NCI-H2107 treated with DMSO at 0.1 percent for 48 hours (cell line): ENCODE measurements around the gene FREM2.

Experiments used
- DNase-seq: peaks from one replicate; lab custom pipeline; 2025; ENCODE audit not compliant: unreplicated experiment; lab: John Stamatoyannopoulos, UW

Gene FREM2

DNA sequence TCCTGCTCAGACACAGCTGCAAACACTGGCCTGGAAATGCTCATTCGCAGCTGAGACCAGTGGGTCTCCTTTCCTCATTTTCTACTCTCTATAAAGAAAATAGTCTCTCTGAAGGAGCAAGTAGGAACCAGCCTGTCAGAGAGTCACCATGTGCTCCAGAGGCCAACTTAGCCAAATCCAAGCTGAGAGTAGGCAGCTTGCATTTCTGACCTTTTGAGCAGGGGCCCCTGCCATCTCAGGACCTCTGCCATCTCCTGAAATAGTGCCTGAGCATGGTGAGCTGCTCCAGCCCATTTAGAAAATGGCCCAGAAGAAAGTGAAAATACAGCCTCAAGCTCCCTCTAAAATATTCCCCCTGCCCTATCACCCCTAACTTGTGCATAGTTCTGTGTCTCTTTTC lies 208.2 kb downstream of the FREM2 start:
- DNase-seq = no peak

DNA sequence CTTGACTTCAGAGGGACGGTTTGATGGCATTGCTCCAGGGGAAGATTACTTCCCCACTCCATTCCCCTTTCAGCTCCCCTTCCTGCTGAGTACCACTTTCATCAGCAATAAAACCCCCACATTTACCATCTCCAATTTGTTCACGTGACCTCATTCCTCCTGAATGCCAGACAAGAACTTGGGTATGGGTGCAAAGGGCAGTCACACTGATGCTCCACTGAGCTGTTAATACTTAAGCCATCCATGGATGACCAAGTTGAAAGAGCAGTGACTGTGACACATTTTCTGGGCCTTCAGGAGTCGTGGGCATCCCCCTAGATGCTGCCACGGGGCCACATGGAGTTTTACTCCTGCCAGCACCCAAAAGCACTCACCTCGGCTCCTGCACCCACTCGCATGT lies 210.6 kb downstream of the FREM2 start:
- DNase-seq = no peak

DNA sequence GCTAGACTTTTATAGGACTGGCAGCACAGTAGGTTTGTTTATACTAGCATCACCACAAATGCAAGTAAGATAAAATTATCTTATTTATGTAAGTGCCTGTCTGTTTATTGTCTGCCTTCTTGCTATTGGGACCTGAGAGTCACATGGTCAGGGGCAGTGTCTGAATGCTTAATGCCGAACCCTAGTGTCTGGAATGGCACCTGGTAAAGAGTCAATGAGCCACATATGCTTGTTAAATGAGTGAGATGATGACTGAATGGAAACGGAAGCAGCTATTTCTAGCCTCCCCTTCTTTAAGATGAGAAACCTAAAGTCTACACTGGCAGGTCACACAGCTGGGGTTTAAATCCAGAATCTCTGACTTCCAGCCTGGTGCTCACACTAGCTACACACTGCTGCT lies 211.6 kb downstream of the FREM2 start:
- DNase-seq = no peak

DNA sequence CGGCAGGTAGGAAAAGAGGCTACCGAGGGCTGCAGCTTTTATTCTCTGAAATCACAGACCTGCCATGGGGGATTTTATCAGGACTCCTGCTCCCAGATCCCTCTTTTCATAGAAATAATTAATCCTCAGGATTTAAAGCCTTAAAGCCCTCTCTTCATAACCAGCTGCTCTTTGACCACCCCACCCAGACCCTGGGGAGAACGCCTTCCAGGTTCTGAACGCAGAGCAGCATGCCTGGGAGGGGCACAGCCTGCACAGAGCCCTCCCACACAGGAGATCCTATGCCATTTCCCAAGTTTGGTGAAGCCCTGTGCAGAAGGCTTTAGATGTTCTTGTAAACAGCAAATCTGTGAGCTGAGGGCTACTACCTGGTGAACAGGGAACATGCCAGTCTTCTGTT lies 212.7 kb downstream of the FREM2 start:
- no peak for DNase-seq

DNA sequence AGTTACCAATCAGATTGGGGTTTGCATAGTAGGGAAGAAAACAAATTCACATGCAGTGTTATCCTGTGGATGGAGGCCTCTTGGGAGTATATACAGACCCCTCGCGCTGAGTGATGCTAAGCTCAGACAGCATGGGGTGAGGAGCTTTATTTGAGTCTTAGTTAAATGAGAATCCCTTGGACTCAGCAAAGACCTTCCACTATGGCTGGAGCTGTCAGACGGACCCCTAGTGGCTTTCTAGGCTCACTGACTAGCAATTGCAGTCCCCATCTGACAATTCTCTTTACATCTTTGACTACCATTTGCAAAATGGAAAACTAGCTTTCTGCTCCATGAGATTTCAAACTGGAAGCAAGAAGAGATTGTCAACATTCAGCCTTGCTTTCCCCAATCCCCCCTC lies 213.3 kb downstream of the FREM2 start:
- no peak for DNase-seq

DNA sequence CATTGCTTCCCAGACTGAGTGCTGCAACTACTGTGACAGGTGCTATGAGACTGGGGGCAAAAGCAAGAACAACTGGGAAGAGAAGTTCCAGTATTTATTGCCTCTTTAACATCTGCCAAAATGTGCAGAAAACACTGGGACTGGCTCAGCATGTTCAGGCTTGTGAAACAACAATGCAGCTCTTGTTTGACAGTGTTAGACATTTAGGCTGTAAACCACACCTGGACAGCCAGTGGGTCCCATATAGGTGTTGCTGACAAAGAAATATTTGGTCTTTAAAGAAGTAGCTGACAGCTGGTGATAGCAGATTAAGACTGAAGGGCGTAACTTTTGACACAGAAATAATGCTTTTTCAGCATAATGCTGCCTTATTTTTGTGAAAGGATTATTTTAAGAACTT lies 215.7 kb downstream of the FREM2 start:
- no peak for DNase-seq

DNA sequence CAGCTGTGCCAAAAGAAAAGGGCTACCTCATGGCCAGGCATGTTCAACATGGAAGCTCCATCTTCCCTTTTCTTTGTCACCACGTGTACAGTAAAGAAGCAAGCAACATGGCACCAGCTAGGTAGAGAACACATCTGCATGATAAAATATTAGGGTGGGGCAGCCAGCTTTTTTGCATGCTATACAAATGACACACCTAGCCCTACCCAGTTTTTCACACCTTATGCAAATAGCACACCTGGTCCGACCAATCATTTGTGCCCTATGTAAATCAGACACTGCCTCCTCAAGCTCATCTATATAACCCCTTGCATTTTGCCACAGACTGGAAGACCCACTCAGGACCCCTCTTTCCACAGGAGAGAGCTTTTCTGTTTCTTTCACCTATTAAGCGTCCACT lies 218.2 kb downstream of the FREM2 start:
- DNase-seq = no peak

DNA sequence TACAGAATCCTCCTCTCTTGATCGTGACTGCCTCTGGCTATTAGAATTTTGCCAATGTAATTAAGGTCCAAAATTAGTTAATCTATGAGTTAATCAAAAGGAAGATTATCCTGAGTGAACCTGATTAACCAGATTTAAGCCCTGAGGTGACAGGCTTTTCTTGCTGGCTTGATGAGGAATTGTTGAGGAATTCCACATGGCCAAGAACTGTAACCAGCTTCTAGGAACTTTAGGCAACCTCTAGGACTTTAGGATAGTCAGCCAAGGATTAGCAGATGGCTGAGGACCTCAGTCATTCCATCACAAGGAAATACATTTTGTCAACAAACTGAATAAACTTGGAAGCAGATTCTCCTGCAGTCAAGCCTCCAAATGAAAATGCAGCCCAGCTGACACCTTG lies 219.0 kb downstream of the FREM2 start:
- DNase-seq = no peak

DNA sequence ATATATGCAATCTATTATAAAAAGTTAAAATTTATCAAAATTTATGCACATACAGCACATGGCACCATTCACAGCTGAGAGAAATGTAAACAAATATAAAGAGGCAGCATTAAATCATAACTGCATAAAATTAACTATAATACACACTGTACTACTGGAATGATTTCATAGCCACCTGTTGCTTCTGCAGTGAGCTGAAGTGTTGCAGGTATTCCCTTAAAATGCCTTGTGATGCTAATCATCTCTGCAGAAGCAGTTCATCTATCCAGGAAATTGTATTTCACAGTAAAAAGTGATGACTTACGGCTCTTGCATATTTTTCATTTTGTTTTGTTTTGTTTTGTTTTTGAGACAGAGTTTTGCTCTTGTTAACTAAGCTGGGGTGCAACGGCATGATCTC lies 221.7 kb downstream of the FREM2 start:
- no peak for DNase-seq

DNA sequence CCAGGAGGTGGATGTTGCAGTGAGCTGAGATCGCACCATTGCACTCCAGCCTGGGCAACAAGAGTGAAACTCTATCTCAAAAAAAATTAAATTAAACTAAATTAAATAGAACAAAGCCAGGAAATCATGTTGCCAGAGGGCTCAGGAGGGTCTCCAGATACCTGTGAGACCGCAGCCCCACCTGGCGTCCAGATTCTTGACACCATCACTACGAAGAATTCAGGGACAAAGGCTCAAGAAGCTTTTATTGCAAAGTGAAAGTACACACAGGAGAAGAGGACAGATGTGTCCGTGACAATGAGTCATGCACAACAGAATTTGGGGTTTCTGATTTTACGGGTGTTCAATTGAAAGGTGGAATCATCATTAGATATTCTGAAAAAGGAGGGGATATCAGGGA lies 227.2 kb downstream of the FREM2 start:
- no peak for DNase-seq

DNA sequence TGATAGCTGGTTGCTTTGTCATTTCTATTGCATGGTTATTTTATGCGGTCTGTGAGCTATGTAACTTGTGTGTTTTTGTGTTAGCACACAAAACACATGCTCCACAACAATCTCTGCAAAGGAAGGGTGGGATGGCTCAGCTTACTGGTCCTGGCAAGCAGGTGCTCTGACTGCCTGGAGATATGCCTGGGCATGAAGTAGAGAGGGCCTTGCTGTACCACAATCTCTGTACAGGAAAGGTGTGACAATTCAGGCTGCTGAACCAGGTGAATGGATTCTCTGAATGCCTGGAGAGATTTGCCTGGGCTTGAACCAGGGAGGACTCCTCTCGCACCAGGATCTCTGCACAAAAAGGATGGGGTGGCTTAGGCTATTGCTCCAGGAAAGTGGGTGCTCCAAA lies 234.2 kb downstream of the FREM2 start:
- no peak for DNase-seq

DNA sequence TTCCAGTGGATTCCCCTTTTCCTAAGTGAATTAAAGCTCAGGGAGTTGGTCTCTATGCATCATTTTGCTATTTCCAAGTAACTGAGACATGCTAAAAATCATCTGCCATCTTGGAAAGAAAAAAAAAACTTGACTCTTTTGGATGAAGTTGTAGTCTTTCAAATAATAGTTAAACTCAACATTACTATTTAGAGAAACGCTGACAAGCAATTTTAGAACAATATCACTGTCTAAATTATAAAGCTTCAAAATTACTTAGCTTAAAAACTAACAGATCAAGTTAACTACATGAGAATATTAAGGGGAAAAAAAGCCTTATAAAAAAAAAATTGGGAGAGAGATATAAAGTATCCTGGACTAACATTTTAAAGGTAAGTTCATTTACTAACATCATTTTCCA lies 235.3 kb downstream of the FREM2 start:
- no peak for DNase-seq

DNA sequence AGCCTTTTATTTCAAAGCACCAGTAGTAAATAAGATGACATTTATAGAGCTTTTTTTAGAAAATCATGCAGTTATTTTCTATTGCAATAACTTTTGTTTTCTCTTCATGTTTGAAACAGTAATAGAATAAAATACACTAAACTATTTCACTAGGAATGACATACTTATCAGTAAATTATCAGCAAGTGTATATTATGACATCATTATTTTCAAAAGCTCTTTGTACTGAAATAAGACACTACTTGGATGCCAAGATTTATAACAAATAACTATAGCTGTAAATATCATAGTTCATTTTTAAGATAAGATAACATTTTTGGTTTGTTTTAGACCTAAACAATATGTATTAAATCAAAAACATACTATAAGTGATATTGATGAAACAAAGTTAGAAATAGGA lies 246.9 kb downstream of the FREM2 start:
- DNase-seq = no peak
